ENCODE measurements around the gene CCDC191.

- no peak for TF ChIP-seq POLR2A (IDR thresholded peaks at IDR 0.05; ENCODE audit: low read depth)
- TF ChIP-seq, protein P1, sequence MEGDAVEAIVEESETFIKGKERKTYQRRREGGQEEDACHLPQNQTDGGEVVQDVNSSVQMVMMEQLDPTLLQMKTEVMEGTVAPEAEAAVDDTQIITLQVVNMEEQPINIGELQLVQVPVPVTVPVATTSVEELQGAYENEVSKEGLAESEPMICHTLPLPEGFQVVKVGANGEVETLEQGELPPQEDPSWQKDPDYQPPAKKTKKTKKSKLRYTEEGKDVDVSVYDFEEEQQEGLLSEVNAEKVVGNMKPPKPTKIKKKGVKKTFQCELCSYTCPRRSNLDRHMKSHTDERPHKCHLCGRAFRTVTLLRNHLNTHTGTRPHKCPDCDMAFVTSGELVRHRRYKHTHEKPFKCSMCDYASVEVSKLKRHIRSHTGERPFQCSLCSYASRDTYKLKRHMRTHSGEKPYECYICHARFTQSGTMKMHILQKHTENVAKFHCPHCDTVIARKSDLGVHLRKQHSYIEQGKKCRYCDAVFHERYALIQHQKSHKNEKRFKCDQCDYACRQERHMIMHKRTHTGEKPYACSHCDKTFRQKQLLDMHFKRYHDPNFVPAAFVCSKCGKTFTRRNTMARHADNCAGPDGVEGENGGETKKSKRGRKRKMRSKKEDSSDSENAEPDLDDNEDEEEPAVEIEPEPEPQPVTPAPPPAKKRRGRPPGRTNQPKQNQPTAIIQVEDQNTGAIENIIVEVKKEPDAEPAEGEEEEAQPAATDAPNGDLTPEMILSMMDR (IDR thresholded peaks at IDR 0.05) = no peak
- no peak for TF ChIP-seq POLR2AphosphoS5 (IDR thresholded peaks at IDR 0.05)
Measured at GRCh38 chr3:114060906-114061655, 4.8 kb upstream of the CCDC191 start.

Data from esophagus muscularis mucosa (tissue), 3 donors.